ENCODE measurements around the gene TIAM2.

DNA sequence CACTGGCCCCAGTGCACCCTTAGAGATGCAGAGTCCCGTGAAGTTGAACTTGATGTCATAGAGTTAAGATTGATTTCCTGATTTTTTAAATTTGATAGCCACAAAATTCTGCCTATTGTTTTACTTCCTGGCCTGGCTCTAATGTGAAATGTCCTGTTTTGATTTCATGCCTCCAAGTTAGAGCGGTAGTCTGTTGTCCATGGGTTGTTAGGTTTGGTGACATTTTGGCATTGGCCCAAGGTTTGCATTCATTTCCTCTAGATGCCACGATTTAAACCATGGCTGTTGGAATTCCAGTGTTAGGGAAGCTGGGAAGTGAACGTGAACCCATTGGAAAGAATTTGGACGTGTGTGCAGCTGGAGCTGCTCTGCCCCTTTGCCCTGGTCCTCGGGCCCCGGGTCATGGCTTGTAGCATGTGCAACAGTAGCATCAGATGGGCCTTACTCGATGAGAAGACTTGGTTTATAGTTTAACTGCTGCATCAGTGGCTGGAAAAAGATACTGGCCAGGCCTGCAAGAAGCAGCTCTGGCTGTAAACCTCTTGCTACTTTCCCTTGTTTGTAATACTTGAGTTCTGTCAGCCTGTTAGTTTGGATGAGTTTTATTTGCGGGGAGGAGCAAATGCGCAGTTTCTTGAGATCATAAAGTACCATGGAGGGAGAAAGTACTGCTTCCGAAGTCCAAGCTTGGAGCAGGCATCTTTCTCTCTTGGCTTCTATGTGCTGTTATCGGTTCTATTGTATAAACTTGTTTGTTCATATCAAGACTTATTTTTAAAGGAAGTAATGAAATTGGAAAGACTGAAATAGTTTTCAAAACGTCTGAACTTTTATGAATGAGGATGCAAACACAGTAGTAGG lies 147.3 kb downstream of the TIAM2 start:
- TF ChIP-seq POLR2AphosphoS5 (IDR thresholded peaks at IDR 0.05; ENCODE audit: insufficient read depth, low read depth, low read length): peak; percentile 85
- TF ChIP-seq, protein P1, sequence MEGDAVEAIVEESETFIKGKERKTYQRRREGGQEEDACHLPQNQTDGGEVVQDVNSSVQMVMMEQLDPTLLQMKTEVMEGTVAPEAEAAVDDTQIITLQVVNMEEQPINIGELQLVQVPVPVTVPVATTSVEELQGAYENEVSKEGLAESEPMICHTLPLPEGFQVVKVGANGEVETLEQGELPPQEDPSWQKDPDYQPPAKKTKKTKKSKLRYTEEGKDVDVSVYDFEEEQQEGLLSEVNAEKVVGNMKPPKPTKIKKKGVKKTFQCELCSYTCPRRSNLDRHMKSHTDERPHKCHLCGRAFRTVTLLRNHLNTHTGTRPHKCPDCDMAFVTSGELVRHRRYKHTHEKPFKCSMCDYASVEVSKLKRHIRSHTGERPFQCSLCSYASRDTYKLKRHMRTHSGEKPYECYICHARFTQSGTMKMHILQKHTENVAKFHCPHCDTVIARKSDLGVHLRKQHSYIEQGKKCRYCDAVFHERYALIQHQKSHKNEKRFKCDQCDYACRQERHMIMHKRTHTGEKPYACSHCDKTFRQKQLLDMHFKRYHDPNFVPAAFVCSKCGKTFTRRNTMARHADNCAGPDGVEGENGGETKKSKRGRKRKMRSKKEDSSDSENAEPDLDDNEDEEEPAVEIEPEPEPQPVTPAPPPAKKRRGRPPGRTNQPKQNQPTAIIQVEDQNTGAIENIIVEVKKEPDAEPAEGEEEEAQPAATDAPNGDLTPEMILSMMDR (IDR thresholded peaks at IDR 0.05; ENCODE audit: extremely low read depth in 1 of 2, insufficient read depth in 1 of 2, low read depth in 1 of 2, low read length in 2 of 2): no peak
- TF ChIP-seq POLR2A (IDR thresholded peaks at IDR 0.05; ENCODE audit: low read depth, low read length): no peak
- TF ChIP-seq, protein P2, sequence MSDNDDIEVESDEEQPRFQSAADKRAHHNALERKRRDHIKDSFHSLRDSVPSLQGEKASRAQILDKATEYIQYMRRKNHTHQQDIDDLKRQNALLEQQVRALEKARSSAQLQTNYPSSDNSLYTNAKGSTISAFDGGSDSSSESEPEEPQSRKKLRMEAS (IDR thresholded peaks at IDR 0.05; ENCODE audit: insufficient read depth, insufficient read length): no peak

Measured in endothelial cell of umbilical vein (primary cell).